Measurements from ENCODE around the gene KITLG. TPM values are rescaled to one million over a fixed set of nuclear protein-coding genes. Genes with fewer than 3 reads are reported as not detected.
A peak's percentile ranks its signal among the peaks of the same experiment; 100 is the strongest.
"Not testable (repeated sequence)": the region's sequence is repeated elsewhere in the genome, so short reads cannot be mapped to it uniquely, and the experiment has no call there.

Gene KITLG
- total RNA-seq, 1 donor from 2014 or later, result 8.6 TPM

DNA sequence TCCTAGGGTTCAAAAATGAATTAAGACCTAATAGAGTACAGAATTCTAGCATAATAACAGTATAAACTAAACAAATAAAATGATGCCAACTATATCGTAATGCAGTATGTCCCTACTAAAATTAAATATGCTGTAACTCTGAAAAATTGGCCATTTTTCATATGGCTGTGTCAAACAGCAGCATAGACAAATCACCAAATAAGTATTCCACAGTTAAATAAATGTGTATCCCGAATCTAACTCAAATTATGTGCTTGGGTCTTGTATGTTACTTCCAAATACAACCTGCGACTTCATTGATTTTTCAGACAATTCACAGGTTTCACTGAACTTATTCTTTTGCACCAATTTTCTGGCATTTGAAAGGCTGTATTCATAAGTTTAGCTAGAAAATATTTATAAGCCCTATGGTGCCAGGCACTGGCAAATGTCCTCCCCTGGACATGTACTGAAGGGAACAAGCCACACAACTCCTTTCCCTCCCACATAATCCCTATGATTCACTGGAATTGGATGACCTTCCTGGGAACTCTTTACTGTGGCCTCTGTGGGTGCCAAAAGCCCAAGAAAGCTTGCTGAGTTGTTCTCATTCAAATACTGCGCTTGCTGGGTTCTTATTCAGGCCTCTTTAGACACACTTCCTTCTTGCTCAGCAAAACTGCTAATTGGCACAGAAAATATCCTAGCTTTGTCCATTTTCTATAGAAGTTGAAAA is 108.8 kb downstream of the KITLG start:
- TF ChIP-seq, protein P1, sequence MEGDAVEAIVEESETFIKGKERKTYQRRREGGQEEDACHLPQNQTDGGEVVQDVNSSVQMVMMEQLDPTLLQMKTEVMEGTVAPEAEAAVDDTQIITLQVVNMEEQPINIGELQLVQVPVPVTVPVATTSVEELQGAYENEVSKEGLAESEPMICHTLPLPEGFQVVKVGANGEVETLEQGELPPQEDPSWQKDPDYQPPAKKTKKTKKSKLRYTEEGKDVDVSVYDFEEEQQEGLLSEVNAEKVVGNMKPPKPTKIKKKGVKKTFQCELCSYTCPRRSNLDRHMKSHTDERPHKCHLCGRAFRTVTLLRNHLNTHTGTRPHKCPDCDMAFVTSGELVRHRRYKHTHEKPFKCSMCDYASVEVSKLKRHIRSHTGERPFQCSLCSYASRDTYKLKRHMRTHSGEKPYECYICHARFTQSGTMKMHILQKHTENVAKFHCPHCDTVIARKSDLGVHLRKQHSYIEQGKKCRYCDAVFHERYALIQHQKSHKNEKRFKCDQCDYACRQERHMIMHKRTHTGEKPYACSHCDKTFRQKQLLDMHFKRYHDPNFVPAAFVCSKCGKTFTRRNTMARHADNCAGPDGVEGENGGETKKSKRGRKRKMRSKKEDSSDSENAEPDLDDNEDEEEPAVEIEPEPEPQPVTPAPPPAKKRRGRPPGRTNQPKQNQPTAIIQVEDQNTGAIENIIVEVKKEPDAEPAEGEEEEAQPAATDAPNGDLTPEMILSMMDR (IDR thresholded peaks at IDR 0.05; ENCODE audit: borderline replicate concordance), result no peak
- peaks cover 7% of the 10 kb centered on the region for H3K4me1 ChIP-seq
- H3K9me3 ChIP-seq (replicated peaks), result peaks cover 2% of the 10 kb centered on the region
- H3K4me3 ChIP-seq, result no peak overlapping the region
- H3K27me3 ChIP-seq (ENCODE audit: low read depth), result no peaks in the 10 kb centered on the region
- no peak overlapping the region for H3K27ac ChIP-seq (replicated peaks)
- no peaks in the 10 kb centered on the region for H3K36me3 ChIP-seq
- no peak for DNase-seq
- intact Hi-C loops (cut with micrococcal nuclease), result no loop called here

DNA sequence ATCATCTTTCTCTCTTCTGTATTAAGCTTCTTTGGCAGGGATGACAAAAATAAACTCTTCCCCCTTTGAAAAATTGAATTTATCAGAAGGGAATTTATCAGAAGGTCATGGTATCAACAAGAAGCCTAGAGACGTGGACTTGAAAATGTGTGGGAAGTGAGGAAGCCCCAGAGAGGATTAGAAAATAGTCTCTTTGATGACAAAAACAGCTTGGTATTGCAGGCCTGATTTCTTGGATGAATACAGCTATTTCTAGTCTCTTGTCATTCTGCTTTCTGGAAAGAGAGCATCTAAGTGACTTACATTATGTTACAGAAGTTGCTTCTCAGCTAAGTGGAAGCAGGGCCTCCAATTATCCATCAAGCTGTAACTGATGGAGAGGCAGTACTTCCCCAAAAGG is 111.1 kb downstream of the KITLG start:
- Histone ChIP-seq H3K27ac (replicated peaks) (peak overlapping the region; percentile 36), H3K4me1 (peaks cover 7% of the 10 kb centered on the region), H3K9me3 (replicated peaks) (peaks cover 13% of the 10 kb centered on the region), H3K4me3 (no peak overlapping the region), H3K36me3 (no peaks in the 10 kb centered on the region), H3K27me3 (ENCODE audit: low read depth) (no peaks in the 10 kb centered on the region)
- intact Hi-C loops (cut with micrococcal nuclease), result no loop called here
- TF ChIP-seq, protein P1 (IDR thresholded peaks at IDR 0.05; ENCODE audit: borderline replicate concordance), result no peak
- no peak for DNase-seq

DNA sequence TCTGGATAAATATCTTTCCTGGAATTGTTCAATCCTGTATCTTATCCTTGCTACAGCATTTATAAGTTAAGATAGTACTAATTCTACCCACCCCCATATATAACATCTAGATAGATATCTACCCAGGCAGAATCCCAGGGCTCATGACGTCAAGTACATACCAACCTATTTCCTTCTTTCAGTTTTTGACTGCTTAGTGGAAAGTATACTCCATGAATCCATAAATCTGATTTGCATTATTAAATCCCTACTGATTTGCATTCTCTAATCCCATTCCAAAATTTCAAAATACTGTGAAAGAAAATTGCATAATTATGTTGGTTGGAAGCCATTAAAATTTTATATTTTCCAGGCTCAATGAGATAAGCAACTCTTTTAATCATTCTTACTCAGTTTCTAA is 111.7 kb downstream of the KITLG start:
- H3K27ac ChIP-seq (replicated peaks), result peak overlapping the region; percentile 12
- H3K27me3 ChIP-seq (ENCODE audit: low read depth), result no peaks in the 10 kb centered on the region
- peaks cover 16% of the 10 kb centered on the region for H3K9me3 ChIP-seq (replicated peaks)
- no peak overlapping the region for H3K4me3 ChIP-seq
- DNase-seq, result no peak
- peaks cover 7% of the 10 kb centered on the region for H3K4me1 ChIP-seq
- H3K36me3 ChIP-seq, result no peaks in the 10 kb centered on the region
- intact Hi-C loops (cut with micrococcal nuclease), result no loop called here
- TF ChIP-seq, protein P1 (IDR thresholded peaks at IDR 0.05; ENCODE audit: borderline replicate concordance), result no peak

DNA sequence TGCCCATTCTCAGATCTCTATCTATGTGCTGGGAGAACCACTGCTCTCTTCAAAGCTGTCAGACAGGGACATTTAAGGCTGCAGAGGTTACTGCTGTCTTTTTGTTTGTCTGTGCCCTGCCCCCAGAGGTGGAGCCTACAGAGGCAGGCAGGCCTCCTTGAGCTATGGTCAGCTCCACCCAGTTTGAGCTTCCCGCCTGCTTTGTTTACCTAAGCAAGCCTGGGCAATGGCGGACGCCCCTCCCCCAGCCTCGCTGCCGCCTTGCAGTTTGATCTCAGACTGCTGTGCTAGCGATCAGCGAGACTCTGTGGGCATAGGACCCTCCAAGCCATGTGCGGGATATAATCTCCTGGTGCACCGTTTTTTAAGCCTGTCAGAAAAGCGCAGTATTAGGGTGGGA is 113.6 kb downstream of the KITLG start:
- H3K27ac ChIP-seq (replicated peaks); H3K27me3 ChIP-seq (ENCODE audit: low read depth); H3K36me3 ChIP-seq; H3K4me3 ChIP-seq; DNase-seq; H3K4me1 ChIP-seq; intact Hi-C loops (cut with micrococcal nuclease): not testable (repeated sequence)
- peaks cover 21% of the 10 kb centered on the region for H3K9me3 ChIP-seq (replicated peaks)

DNA sequence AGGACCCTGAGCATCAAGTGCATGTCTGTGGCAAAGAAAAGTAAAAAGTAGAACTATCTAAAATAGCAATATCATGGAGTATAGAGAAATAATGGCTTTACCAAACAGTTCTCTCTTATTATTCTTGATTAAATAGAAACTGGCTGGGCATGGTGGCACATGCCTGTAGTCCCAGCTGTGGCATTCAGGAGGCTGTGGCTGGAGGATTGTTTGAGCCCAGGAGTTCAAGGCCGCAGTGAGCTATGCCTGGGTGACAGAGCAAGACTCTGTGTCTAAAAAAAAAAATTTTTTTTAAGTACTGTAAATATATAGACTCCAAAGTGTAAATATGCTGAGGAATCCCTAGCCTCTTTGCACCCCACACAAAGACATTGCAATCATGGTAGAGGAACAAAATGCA is 121.9 kb downstream of the KITLG start:
- intact Hi-C loops (cut with micrococcal nuclease), result no loop called here
- Histone ChIP-seq H3K27me3 (ENCODE audit: low read depth) (no peaks in the 10 kb centered on the region), H3K36me3 (no peaks in the 10 kb centered on the region), H3K27ac (replicated peaks) (no peak overlapping the region), H3K4me1 (no peaks in the 10 kb centered on the region), H3K4me3 (no peak overlapping the region), H3K9me3 (replicated peaks) (peaks cover 15% of the 10 kb centered on the region)
- TF ChIP-seq, protein P1 (IDR thresholded peaks at IDR 0.05; ENCODE audit: borderline replicate concordance), result no peak
- DNase-seq, result no peak

DNA sequence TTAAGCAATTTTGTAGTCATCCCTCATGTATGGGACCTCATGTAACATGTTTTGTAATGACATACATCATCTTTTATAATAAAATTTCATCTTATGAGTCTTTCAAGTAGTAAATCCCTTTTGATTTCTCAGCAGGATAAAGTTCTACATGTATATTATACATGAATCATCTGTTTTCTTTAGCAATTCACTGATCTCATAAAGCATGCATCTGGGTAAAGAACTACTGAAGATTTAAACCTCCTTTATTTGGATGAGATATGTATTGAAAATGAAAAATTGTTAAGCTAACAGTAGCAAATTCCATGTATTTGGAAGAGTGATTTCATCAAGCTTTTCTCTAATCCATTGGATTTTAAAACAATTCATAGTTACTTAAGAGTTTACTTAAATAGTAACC is 126.9 kb downstream of the KITLG start:
- H3K27me3 ChIP-seq (ENCODE audit: low read depth), result no peaks in the 10 kb centered on the region
- H3K9me3 ChIP-seq (replicated peaks), result no peaks in the 10 kb centered on the region
- no peak overlapping the region for H3K4me3 ChIP-seq
- no peak for DNase-seq
- intact Hi-C loops (cut with micrococcal nuclease), result no loop called here
- H3K4me1 ChIP-seq, result no peaks in the 10 kb centered on the region
- no peaks in the 10 kb centered on the region for H3K36me3 ChIP-seq
- no peak overlapping the region for H3K27ac ChIP-seq (replicated peaks)
- TF ChIP-seq, protein P1 (IDR thresholded peaks at IDR 0.05; ENCODE audit: borderline replicate concordance), result no peak
